B cell (primary cell): Measurements from ENCODE around the gene ABCA6. TPM values are rescaled to one million over a fixed set of nuclear protein-coding genes. Genes with fewer than 3 reads are reported as not detected.

ENCODE experiments used
- ATAC-seq: fragments of 200-7000 bp; cut with Tn5 transposase; one replicate; pipeline ENCODE4 v1.10.0; 2021; ENCODE audit warnings: low read depth, mild to moderate bottlenecking, moderate number of reproducible peaks, moderate library complexity
- CTCF ChIA-PET: fragments of 350-600 bp; sonication (Branson Sonifier 250); formaldehyde crosslinking; loops from one replicate; lab custom pipeline; 2021; ENCODE audit warnings: antibody characterized with exemption, inconsistent platforms; lab: Charles Lee
- POLR2A ChIA-PET: fragments of 350-600 bp; sonication (Branson Sonifier 250); formaldehyde crosslinking; loops from one replicate; lab custom pipeline; 2021; ENCODE audit warnings: antibody characterized with exemption; lab: Charles Lee
- DNase-seq: peaks from one replicate; pipeline ENCODE4 v3.0.0; 2013
- H2AFZ ChIP-seq: 2 replicates; pipeline ENCODE4 v1.6.1; 2012; ENCODE audit warnings: mild to moderate bottlenecking, low read depth, low read length; ENCODE audit not compliant: insufficient read depth, poor library complexity, severe bottlenecking
- H3K27ac ChIP-seq, 2 donors: 1 replicate in 1 of 2; 2 replicates in 1 of 2; pipeline ENCODE4 v1.5.1; 2012 to 2013; ENCODE audit warnings: low read length in 2 of 2, mild to moderate bottlenecking in 2 of 2, moderate library complexity in 1 of 2
- H3K27me3 ChIP-seq, 4 experiments: fragments of 200-600 bp in 1 of 4; sonication (generic) in 1 of 4; replicated peaks in 1 of 4; 1 replicate in 2 of 4; 2 replicates in 2 of 4; pipeline versions ENCODE4 v1.6.1 to v1.7.0; 2013 to 2016; ENCODE audit warnings: low read length in 3 of 4, mild to moderate bottlenecking in 2 of 4, mixed read lengths in 1 of 4, moderate library complexity in 1 of 4; ENCODE audit not compliant: insufficient read depth in 4 of 4, control insufficient read depth in 3 of 4; ENCODE audit errors: control extremely low read depth in 1 of 4
- H3K36me3 ChIP-seq, 2 experiments: replicated peaks in 1 of 2; 1 replicate in 1 of 2; 2 replicates in 1 of 2; pipeline versions ENCODE4 v1.6.1 to v1.7.1; 2013; ENCODE audit warnings: low read length in 1 of 2; ENCODE audit not compliant: insufficient read depth in 2 of 2, control insufficient read depth in 1 of 2; ENCODE audit errors: control extremely low read depth in 1 of 2, extremely low read depth in 1 of 2
- H3K4me1 ChIP-seq, 2 donors: fragments of 200-600 bp in 1 of 2; sonication (generic) in 1 of 2; 1 replicate in 1 of 2; 2 replicates in 1 of 2; pipeline versions ENCODE4 v1.5.1 to v1.6.1; 2013 to 2017; ENCODE audit warnings: low read length in 2 of 2; ENCODE audit not compliant: control insufficient read depth in 2 of 2, insufficient read depth in 2 of 2
- H3K4me2 ChIP-seq: replicated peaks from 2 replicates; pipeline ENCODE3; 2012; ENCODE audit warnings: mild to moderate bottlenecking, low read depth, low read length; ENCODE audit not compliant: poor library complexity, severe bottlenecking
- H3K4me3 ChIP-seq, 5 experiments: fragments of 200-600 bp in 1 of 5; sonication (generic) in 1 of 5; 1 replicate in 3 of 5; 2 replicates in 2 of 5; pipeline versions ENCODE4 v1.5.1 to v1.7.0; 2011 to 2016; ENCODE audit warnings: low read length in 4 of 5, mild to moderate bottlenecking in 4 of 5, low read depth in 2 of 5, control low read depth in 1 of 5, moderate library complexity in 1 of 5; ENCODE audit not compliant: insufficient read depth in 1 of 5; ENCODE audit errors: control extremely low read depth in 1 of 5, extremely low read depth in 1 of 5
- H3K79me2 ChIP-seq: fragments of 200-600 bp; sonication (generic); one replicate; pipeline ENCODE4 v1.6.0; 2016; ENCODE audit warnings: low read length; ENCODE audit not compliant: control insufficient read depth, insufficient read depth
- H3K9ac ChIP-seq: fragments of 200-600 bp; sonication (generic); 2 replicates; pipeline ENCODE4 v1.6.1; 2017; ENCODE audit warnings: mild to moderate bottlenecking, low read length, moderate library complexity
- H3K9me3 ChIP-seq, 3 donors: one replicate each; pipeline versions ENCODE4 v1.6.1 to v1.7.1; 2013; ENCODE audit warnings: low read length in 2 of 3; ENCODE audit not compliant: control insufficient read depth in 2 of 3, insufficient read depth in 1 of 3; ENCODE audit errors: control extremely low read depth in 1 of 3
- H4K20me1 ChIP-seq: 2 replicates; pipeline ENCODE4 v1.6.0; 2012; ENCODE audit warnings: mild to moderate bottlenecking, low read length; ENCODE audit not compliant: insufficient read depth, control insufficient read depth, poor library complexity, severe bottlenecking
- H3K27ac Mint-ChIP-seq: one replicate; pipeline ENCODE4 v1.8.0; 2021; ENCODE audit warnings: mixed read lengths
- H3K27me3 Mint-ChIP-seq: one replicate; pipeline ENCODE4 v1.8.0; 2021; ENCODE audit warnings: mixed read lengths
- H3K4me1 Mint-ChIP-seq: one replicate; pipeline ENCODE4 v1.8.0; 2021; ENCODE audit warnings: mixed read lengths
- H3K4me3 Mint-ChIP-seq: one replicate; pipeline ENCODE4 v1.8.0; 2021; ENCODE audit warnings: mixed read lengths
- H3K9me3 Mint-ChIP-seq: one replicate; pipeline ENCODE4 v1.8.0; 2022; ENCODE audit warnings: mixed read lengths; ENCODE audit not compliant: insufficient read depth
- CTCF ChIP-seq: fragments of 200-600 bp; IDR thresholded peaks from one replicate; pipeline ENCODE4 v1.8.0; 2022; ENCODE audit warnings: antibody characterized with exemption, mild to moderate bottlenecking
- EZH2 ChIP-seq: IDR thresholded peaks from 2 replicates; pipeline ENCODE4 v1.6.1; 2012; ENCODE audit warnings: borderline replicate concordance, low read depth, mild to moderate bottlenecking, moderate library complexity, low read length; ENCODE audit not compliant: insufficient read depth, poor library complexity, severe bottlenecking
- WGBS: methylation state at CpG from one replicate; pipeline ENCODE4 v1.1.5; 2013; ENCODE audit warnings: missing lambda C conversion rate; ENCODE audit not compliant: insufficient coverage; 5-methylcytosine and 5-hydroxymethylcytosine counted together
- intact Hi-C: fragments of 100-400 bp; cut with micrococcal nuclease; formaldehyde crosslinking; loops from one replicate; pipeline ENCODE4 v1.10.0; 2022
- polyA plus RNA-seq: library from polyadenylated mRNA; depleted of rRNA; stranded (reverse); fragments of >200 nt; gene quantifications from 2 replicates; pipeline ENCODE4 v1.2.3, GENCODE V29; 2012
- total RNA-seq, 2 donors: library from RNA; stranded (reverse); fragments of 120-200 nt in 1 of 2; gene quantifications; 1 replicate in 1 of 2; 2 replicates in 1 of 2; pipeline versions ENCODE4 v1.2.3 to v1.2.4, GENCODE V29; 2013 to 2022

The ABCA6 gene
- total and polyA plus RNA-seq, 2 donors (not counting 1 experiment from before 2014, with no cell fraction given): 0.18 to 1.4 TPM

GRCh38 chr17:69086641-69087040 lies 55.1 kb downstream of the ABCA6 start:
- intact Hi-C loops: no loop called here
- Mint-ChIP-seq H3K27ac (no peak overlapping the region), H3K4me1 (no peaks in the 10 kb centered on the region), H3K9me3 (peaks cover 2% of the 10 kb centered on the region), H3K4me3 (no peak overlapping the region), H3K27me3 (no peaks in the 10 kb centered on the region)
- H3K4me2 ChIP-seq: no peak overlapping the region
- H3K27ac ChIP-seq: no peak overlapping the region
- ChIA-PET CTCF (no interaction called here), POLR2A (no interaction called here)
- peaks cover 0 to 5% (median 3%) of the 10 kb centered on the region in 3 donors for H3K9me3 ChIP-seq
- H4K20me1 ChIP-seq: no peaks in the 10 kb centered on the region
- no peaks in the 10 kb centered on the region for H3K79me2 ChIP-seq
- no peaks in the 10 kb centered on the region for H3K36me3 ChIP-seq
- TF ChIP-seq EZH2 (no peak), CTCF (no peak)
- H3K9ac ChIP-seq: no peak overlapping the region
- WGBS: no CpG with 5 or more reads among the region's 1 CpG
- no peaks in the 10 kb centered on the region for H3K4me1 ChIP-seq
- no peak overlapping the region for H3K4me3 ChIP-seq
- H2AFZ ChIP-seq: no peak overlapping the region
- H3K27me3 ChIP-seq: no peaks in the 10 kb centered on the region
- no peak for DNase-seq
- ATAC-seq: no peak

- TF ChIP-seq EZH2: no peak
- TF ChIP-seq CTCF: peak; percentile 63
- no peak overlapping the region for H3K9ac ChIP-seq
- intact Hi-C loops: no loop called here
- ChIA-PET POLR2A (interaction anchor here (0.6 kb wide), 1 partner anchor 62 kb away, joined by 6 read pairs; no protein-coding TSS in a partner anchor), CTCF (interaction anchor here (0.9 kb wide), 1 partner anchor 8 kb away, joined by 7 read pairs; no protein-coding TSS in a partner anchor)
- H3K4me2 ChIP-seq: no peak overlapping the region
- Mint-ChIP-seq H3K4me1 (no peaks in the 10 kb centered on the region), H3K9me3 (peaks cover 2% of the 10 kb centered on the region), H3K4me3 (no peak overlapping the region), H3K27ac (no peak overlapping the region), H3K27me3 (no peaks in the 10 kb centered on the region)
- no peaks in the 10 kb centered on the region for H3K36me3 ChIP-seq
- no peaks in the 10 kb centered on the region for H3K4me1 ChIP-seq
- H3K4me3 ChIP-seq: no peak overlapping the region
- no peak overlapping the region for H3K27ac ChIP-seq
- WGBS: 88% methylated on average over 10 of the region's 13 CpGs
- H2AFZ ChIP-seq: no peak overlapping the region
- ATAC-seq (no peak), DNase-seq (peak; percentile 9)
- H4K20me1 ChIP-seq: no peaks in the 10 kb centered on the region
- H3K79me2 ChIP-seq: no peaks in the 10 kb centered on the region
- no peaks in the 10 kb centered on the region for H3K27me3 ChIP-seq
- peaks cover 0 to 5% (median 3%) of the 10 kb centered on the region in 3 donors for H3K9me3 ChIP-seq
Measured at GRCh38 chr17:69084911-69085310, 56.8 kb downstream of the ABCA6 start.
